HG03460 (cell line): Measurements from ENCODE around the gene GRB14.
"Not testable (repeated sequence)": the region's sequence is repeated elsewhere in the genome, so short reads cannot be mapped to it uniquely, and the experiment has no call there.

ENCODE experiments used
- ATAC-seq: cut with Tn5 transposase; IDR thresholded peaks from one replicate; pipeline ENCODE4 v1.9.1; 2021; ENCODE audit not compliant: unreplicated experiment

GRB14 gene

DNA sequence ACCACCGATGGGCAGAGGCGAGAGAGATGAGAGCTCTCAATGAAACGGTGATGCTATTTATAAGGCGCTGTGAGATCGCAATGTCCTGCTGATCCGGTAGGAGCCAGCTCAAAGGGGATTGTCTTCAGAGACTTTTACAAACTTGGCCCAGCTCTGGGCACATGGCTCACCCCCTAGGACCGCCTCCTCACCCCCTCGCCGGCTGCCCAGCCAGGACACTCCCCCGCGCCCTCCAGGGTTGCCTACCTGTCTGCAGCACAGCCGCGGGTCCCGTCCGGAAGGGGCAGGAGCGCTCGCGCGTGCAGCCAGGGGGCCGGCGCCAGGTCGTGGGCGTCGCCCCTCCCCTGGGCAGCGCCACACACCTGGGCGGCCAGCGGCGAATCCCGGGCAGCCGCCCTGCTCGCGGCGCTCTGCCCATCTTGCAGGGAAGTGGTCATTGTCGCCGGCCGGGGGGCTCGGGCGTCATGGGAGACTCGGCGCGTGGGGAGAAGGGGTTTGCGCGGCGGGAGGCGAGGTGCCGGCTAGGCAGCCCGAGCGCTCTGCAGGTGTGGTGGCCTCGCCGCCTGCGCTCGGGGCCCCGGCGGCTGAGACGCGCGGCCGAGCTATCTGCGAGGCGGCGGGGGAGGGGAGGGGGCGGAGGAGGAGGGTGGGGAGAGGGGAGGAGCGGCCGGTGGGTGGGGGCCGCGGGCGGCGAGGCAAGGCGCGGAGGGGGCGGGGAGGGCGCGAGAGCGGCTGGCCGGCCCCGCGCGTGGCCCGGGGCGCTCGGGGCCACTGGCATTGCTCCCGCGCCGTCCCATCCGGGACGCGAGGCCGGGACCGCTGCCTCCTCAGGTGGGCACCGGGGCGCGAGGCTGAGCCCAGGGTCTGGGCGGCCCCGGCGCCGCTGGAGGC is at the start of gene GRB14:
TSS of gene GRB14 (minus strand) at position 610 of the 891 bp plus-strand sequence. CDS start at position 437, 173 bp downstream.
- no peak for ATAC-seq

DNA sequence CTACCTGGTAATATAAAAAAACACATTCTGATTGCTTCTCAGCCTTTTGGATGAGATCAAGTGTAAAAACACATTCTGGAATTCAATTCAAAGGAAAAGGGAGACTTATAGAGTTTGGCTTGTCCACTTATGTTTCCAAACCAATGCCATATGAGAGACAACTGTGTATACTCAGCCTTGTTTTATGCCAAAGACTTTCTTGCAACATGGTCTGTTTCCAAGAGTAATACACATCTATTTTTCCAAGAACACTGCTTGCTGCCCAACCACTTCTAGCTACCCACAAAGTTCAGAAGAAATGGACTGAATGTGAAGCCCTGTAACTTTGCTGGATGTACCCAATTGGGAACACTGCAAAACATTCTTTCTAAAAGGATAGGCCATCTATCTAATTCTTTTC is 48.0 kb upstream of the GRB14 start:
- ATAC-seq = no peak

DNA sequence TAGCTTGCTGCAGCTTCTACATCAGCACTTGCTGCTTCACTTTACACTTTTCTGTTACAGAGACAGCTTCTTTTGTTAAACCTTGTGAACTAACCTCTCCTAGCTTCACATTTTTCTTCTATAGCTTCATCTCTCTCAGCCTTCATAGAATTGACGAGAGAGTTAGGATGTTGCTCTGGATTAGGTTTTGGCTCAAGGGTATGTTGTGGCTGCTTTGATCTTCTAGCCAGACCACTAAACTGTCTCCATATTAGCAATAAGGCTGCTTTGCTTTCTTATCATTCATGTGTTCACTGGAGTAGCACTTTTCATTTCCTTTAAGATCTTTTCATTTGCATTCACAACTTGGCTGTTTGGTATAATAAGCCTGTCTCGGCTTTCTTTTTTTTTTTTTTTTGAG is 46.3 kb upstream of the GRB14 start:
- no peak for ATAC-seq

DNA sequence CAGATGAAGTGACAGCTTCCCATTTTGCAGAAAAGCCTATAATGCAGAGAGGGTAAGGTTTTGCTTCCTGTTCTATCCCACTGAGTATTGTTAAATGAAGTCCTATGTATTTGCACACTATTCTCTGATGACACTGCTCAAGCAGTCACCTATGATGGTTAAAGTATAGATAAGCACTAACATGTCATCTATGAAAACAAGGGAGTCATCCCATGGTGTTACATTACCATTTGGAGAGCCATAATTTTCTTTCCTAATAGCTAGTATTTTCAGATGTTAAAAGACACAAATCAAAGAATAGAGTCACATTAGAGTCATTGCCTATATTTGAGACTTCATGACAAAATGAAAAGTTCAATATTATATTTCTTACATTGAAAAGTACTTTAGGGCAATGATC is 42.8 kb upstream of the GRB14 start:
- ATAC-seq = no peak

DNA sequence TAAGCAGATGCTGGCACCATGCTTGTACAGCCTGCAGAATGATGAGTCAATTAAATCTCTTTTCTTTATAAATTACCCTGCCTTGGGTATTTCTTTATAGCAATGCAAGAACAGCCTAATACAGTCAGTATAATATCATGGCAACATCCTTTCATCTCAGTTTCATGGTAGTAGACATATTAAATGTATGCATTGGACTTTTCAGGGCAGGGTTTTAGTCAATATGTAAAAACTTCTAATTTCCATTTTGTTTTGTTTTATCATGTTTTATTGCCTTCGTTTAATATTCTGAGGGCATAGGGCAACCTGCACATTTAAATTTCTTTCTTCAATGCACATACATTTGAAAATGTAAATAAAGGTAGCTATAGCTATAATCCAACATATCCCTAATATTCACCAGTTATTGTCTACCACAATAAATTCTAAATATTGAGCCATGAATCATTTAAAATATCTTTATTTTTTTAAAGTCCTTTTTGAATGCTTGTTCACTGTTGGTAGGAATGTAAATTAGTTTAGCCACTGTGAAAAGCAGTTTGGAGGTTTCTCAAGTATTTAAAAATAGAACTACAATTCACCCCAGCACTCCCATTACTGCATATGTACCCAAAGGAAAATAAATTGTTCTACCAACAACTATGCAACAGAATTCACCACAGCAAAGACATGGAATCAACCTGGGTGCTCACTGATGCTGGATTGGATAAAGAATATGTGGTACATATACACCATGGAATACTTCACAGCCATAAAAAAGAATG is 41.8 kb upstream of the GRB14 start:
- ATAC-seq = no peak

DNA sequence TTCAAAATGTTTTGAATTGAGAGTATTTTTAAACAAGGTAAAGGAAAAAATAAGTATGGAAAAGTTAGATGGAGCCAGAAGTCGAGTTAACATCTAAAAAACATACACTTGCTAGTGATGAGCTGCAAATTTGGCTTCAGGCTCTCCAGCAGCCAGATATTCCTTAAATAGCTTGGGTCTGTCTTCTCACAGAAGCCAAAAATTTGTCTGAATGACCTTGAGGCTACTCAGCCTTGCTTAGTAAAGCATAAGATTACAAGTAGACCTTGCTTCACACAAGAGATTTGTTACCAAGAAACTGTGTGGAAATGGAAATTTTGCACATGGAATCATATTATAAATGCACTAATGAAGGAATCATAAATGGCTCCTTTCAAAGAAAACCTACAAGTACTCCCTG is 40.8 kb upstream of the GRB14 start:
- ATAC-seq = no peak

DNA sequence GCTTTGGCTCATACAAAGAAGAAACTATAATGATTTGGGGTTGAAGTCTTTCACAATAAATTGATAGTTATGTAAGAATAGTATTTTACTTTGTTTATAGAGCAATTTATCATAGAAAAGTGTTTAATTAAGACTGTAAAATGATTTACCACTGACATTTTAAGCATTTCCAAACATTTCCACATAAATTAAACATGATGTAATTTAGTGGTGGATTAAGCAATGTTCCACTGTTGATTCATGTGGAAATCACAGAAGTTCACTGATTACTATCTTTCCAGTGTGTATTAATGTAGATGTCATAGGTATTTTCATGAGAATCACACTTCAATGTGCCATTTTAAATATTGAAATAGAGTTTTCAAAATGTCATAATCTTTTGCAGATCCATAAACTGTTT is 40.1 kb upstream of the GRB14 start:
- no peak for ATAC-seq

DNA sequence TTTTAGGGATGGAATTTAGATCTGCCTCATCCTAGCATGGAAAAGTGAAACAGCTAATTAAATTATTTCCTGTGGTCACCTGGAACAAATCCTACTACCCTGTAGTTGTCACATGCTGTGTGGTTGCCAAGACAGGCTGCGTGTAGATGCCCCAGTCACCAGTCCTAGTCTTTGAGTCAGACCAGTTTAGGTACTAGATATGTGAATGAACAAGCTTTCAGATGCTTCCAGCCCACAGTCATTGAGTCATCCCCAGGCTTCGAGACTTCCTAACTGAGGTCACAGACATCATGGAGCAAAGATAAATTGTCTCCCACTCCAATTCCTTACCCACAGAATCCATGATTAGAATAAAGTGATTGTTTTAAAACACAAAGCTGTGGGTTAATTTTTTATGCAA is 35.8 kb upstream of the GRB14 start:
- ATAC-seq = no peak

DNA sequence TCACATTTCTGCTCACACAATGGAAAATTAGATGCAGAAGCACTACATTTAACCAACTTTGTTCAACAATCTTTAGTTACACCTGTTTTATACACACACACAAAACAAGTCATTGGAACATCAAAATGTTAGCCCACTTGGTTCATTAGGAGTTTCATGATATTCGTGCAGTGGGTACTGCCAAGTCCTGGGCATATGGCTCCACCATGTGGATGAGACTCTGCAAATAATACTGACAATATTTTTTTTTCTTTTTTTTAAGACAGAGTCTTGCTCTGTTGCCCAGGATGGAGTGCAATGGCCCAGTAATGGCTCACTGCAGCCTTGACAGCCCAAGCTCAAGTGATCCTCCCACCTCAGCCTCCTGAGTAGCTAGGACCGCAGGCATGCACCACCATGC is 34.5 kb upstream of the GRB14 start:
- ATAC-seq = no peak

DNA sequence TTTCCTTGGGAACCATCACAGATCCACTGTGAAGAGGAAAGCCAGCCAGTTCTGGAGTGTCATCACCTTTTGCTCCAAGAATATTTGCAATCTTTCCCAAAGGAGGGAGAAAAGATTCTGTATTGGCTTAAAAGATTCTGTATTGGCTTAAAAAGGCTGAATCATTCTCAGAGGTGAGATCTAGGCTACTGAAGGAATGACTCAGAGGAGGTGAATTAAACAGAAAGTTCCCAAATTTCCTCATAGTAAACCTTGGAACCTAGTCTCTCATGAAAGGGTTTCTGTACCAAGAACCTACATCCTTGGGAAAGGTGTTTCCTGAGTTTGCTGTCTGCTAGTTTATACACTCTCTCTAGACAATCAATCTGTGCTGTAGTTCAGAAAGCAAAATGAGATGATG is 34.1 kb upstream of the GRB14 start:
- no peak for ATAC-seq

DNA sequence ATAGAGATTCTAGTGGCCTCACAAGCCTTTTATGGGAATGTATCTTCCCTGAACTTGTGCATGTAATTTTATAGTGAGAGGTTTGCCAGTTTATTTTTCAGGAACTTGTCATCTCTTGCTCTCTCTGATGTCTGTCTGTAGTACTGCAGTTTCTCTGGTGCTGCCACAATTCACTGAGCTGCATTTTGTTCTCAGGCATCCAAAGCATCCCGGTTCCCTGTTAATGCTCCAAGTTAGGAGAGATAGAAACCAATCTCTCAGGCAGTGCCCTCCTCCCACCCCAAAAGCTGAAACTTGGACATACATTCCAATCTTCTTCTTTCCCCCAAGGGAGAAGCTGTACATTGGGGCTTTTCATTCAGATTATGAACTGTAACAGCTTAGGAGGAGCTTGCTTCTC is 30.1 kb upstream of the GRB14 start:
- ATAC-seq = no peak

DNA sequence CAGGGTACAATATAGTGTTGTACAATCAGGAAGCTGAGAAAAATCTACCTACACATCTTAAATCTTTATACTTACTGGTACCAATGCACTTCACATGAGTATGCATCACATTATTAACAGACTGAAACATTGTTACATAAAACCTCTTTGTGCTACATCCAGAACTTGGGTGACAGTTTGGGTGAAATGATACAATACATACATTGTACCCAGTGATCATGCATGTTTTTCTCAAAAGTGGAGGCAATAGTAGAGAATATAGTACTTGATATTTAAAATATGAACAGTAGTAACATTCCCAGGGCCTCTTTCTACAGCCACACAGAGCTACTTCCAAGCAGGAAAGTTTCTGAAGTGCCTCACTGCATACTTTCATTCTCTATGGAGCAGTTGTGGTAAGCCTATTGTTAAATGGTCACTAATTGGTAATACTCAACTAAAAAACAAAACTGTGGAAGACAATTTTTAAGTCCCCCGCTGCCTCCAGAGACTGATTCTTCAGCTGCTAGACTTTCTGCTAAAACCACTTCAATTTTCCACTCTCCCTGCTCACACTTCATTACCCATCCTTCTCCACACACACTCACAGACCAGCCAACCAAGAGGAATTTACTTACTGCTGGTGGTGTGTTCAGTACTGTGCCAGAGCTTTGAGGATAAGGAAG is 22.9 kb upstream of the GRB14 start:
- peak; percentile 55 for ATAC-seq

DNA sequence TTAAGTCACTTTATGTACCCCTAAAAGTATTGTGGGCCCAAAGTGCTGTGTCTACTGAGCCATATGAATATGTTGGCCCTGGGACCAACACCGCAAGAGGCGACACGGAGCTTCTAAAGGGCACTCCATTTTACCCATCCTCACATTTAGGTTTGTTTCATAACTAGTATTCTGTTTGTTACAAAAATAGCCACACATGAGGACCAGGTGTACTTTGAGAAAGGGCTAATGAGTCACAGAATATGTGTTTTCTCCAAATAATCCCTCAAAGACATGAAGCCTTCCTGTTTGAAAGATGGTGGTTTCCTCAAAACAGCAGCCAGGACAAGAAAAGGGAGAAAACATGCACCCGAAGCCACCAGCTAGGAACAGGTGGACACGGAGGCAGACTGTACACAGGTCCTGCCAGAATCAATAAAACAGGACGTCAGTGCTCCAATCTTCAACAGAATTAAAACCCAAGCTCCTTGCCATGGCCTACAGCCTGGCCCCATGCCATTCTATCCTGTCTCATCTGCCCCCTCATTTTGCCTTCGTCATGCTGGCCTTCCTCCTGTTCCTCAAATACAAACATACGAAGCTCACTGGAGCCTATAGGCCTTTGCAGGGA is 21.8 kb upstream of the GRB14 start:
- ATAC-seq = peak; percentile 51

DNA sequence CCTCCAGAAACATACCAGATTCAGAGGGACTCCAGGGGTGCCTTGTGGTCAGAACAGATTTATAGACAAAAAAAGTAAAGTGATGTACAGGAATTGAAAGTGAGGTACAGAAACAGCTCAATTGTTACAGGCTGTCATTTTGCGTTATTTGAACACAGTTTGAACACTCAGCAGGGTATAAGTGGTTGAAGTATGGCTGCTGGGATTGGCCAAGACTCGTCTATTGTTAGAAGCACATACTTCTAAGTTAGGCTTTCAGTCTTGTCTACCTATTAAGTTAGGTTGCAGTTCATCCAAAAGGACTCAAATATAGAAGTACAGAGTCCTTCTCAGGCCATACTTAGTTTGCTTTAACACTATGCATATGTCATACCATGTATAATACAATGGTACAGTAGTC is 21.0 kb upstream of the GRB14 start:
- ATAC-seq = no peak

DNA sequence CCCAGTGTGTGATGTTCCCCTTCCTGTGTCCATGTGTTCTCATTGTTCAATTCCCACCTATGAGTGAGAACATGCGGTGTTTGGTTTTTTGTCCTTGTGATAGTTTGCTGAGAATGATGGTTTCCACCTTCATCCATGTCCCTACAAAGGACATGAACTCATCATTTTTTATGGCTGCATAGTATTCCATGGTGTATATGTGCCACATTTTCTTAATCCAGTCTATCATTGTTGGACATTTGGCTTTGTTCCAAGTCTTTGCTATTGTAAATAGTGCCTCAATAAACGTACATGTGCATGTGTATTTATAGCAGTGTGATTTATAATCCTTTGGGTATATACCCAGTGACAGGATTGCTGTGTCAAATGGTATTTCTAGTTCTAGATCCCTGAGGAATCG is 7.0 kb upstream of the GRB14 start:
- ATAC-seq = not testable (repeated sequence)

DNA sequence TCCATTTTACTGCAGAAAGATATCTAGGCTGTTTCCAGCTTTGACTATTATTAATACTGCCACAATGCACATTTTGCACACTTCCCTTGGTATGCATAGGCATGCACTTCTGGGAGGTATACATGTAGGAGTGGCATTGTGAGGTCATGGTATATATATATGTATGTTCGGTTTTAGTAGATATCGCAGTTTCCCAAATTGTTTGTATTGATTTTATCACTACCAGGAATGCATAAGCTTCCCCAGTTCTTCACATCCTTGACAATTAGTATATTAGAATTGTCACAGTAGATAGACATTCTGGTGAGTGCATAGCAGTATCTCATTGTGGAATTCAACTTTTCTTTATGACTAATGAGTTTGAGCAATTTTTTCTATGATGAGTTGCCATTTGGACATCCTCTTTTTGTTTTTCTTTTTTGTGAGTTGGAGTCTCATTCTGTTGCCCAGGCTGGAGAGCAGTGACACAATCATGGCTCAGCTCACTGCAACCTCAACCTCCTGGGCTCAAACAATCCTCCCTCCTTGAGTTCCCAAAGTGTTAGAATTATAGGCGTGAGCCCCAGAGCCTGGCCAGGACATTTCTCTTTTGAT is 4.2 kb upstream of the GRB14 start:
- no peak for ATAC-seq

DNA sequence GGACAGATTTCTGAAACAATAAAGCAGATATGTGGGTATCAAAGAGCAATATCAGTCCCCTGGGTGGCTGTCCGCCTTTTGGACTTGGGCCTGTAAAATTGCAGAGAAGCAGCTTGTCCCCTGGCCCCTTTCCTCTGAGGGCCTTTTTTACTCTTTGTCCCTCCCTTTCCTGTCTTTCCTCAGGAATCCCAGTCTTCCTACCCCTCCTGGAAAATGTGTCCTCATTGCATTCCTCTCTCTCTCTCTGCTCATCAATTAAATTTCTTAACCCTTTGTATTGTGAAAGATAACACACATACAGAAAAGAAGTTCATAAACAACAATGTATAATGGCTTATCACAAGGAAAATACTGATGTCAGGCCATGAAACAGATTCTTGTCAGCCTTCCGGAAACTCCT is 3.0 kb upstream of the GRB14 start:
- no peak for ATAC-seq

DNA sequence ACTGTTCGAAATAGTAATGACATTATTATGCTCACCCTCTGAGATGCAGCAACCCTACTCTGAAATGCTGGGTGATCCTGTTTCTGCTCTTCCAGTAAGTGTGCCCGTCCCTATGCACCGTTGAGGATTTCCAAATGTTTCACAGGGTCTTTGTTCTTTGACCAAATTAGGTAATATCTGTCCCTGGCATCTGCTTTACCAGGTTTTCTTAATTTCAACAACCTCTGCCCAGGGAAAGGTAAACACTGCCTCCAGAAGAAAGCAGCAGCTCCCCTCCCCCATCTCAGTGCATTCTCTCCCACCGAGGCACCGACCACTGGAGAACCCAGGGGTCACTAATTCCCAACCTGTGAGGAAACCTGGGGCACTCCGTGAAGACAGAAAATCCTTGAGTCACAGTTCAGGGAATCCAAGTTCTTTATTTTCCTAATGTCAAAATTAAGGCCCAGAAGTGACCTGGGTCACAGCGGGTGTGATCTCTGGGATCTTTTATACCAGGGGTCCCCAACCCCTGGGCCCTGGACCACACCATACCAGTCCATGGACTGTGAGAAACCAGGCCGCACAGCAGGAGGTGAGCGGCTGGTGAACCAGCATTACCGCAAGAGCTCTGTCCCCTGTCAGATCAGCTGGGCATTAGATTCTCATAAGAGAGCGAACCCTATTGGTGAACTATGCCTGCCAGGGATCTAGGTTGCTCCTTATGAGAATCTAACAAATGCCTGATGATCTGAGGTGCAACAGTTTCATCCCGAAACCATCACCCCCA is 1.2 kb upstream of the GRB14 start:
- no peak for ATAC-seq

DNA sequence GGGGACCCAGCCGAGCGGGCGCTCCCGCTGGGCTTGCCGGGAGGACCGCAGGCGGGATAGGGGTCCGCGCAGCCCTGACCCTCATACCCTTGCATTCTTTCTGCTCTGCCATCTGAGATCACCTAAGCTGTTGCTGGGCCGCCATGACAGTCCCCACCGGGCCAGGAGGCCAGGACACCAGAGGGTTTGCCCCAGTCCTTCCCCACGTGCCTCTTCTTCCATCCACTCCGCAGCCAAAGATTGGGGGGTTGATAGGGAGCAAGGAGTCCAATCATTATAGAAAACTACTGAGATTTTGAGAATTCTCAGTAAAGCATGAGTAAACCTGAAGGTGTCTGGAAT is 453 bp upstream of the GRB14 start:
- ATAC-seq = no peak

DNA sequence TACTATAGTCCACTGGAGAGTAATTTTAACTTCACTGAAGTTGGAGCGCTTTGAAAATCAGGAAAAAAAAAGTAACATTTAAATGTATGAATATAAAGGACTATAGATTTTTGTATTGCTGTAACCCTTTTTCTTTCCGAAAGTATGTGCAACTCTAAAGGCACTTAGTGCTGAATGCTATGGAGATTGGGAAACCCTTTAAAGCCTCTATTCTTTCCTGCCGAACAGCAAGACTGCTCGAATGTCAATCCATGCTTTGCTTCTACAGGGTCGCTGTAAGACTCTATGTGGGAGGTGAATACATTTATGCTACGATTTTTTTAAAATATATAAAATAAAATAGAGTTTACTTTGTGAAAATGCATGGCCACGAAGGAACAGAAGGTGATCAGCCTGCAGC is 825 bp downstream of the GRB14 start:
- no peak for ATAC-seq
